ENCODE data around the gene ADARB1.

Gene ADARB1

GRCh38 chr21:45048968-45049367 lies 25.4 kb upstream of the ADARB1 start:
- H3K4me3 ChIP-seq (ENCODE audit: low read depth, low read length) = no peak overlapping the region
- TF ChIP-seq MYC (IDR thresholded peaks at IDR 0.05; ENCODE audit: low read depth, low read length) (no peak), POLR2A (IDR thresholded peaks at IDR 0.05; ENCODE audit: extremely low read depth, insufficient read length) (no peak), MAX (IDR thresholded peaks at IDR 0.05; ENCODE audit: low read depth, low read length) (no peak), CTCF (IDR thresholded peaks at IDR 0.05; ENCODE audit: low read depth, low read length) (no peak)
- DNase-seq (ENCODE audit: low read depth) = no peak

- H3K4me3 ChIP-seq (ENCODE audit: low read depth, low read length) = no peak overlapping the region
- DNase-seq (ENCODE audit: low read depth) = no peak
Observed at GRCh38 chr21:45049714-45050344, 24.6 kb upstream of the ADARB1 start.

GRCh38 chr21:45050345-45050796 lies 24.0 kb upstream of the ADARB1 start:
- TF ChIP-seq MYC (IDR thresholded peaks at IDR 0.05; ENCODE audit: low read depth, low read length) (no peak), POLR2A (IDR thresholded peaks at IDR 0.05; ENCODE audit: extremely low read depth, insufficient read length) (no peak), CTCF (IDR thresholded peaks at IDR 0.05; ENCODE audit: low read depth, low read length) (no peak), MAX (IDR thresholded peaks at IDR 0.05; ENCODE audit: low read depth, low read length) (no peak)
- DNase-seq (ENCODE audit: low read depth) = no peak
- H3K4me3 ChIP-seq (ENCODE audit: low read depth, low read length) = no peak overlapping the region

More at GRCh38 chr21:45049714-45050344, 24.6 kb upstream of the ADARB1 start:
- TF ChIP-seq POLR2A (IDR thresholded peaks at IDR 0.05; ENCODE audit: extremely low read depth, insufficient read length) (no peak), CTCF (IDR thresholded peaks at IDR 0.05; ENCODE audit: low read depth, low read length) (no peak), MAX (IDR thresholded peaks at IDR 0.05; ENCODE audit: low read depth, low read length) (no peak), MYC (IDR thresholded peaks at IDR 0.05; ENCODE audit: low read depth, low read length) (no peak)

- DNase-seq (ENCODE audit: low read depth) = no peak
- TF ChIP-seq MAX (IDR thresholded peaks at IDR 0.05; ENCODE audit: low read depth, low read length) = no peak
- TF ChIP-seq POLR2A (IDR thresholded peaks at IDR 0.05; ENCODE audit: extremely low read depth, insufficient read length) = no peak
- TF ChIP-seq MYC (IDR thresholded peaks at IDR 0.05; ENCODE audit: low read depth, low read length) = no peak
- no peak for TF ChIP-seq CTCF (IDR thresholded peaks at IDR 0.05; ENCODE audit: low read depth, low read length)
- H3K4me3 ChIP-seq (ENCODE audit: low read depth, low read length) = no peak overlapping the region
Observed at GRCh38 chr21:45050797-45051489, 23.4 kb upstream of the ADARB1 start.

- no peak overlapping the region for H3K4me3 ChIP-seq (ENCODE audit: low read depth, low read length)
- DNase-seq (ENCODE audit: low read depth) = no peak
- TF ChIP-seq MAX (IDR thresholded peaks at IDR 0.05; ENCODE audit: low read depth, low read length) (no peak), CTCF (IDR thresholded peaks at IDR 0.05; ENCODE audit: low read depth, low read length) (no peak), POLR2A (IDR thresholded peaks at IDR 0.05; ENCODE audit: extremely low read depth, insufficient read length) (no peak), MYC (IDR thresholded peaks at IDR 0.05; ENCODE audit: low read depth, low read length) (no peak)
Observed at GRCh38 chr21:45051580-45052434, 22.6 kb upstream of the ADARB1 start.

All from NB4 (cell line).